ENCODE data around the gene RBM25. TPM values are rescaled to one million over a fixed set of nuclear protein-coding genes. Genes with fewer than 3 reads are reported as not detected.

Gene RBM25
- total and polyA plus RNA-seq, 4 donors, result 8.4 to 26.2 (median 22.2) TPM

GRCh38 chr14:73100334-73100733, 42.0 kb downstream of the RBM25 start:
- H3K36me3 ChIP-seq (ENCODE audit: control insufficient read depth in 4 of 4, insufficient read depth in 3 of 4, low read depth in 1 of 4, low read length in 3 of 4), result peaks cover 1 to 47% (median 40%) of the 10 kb centered on the region in 4 donors
- TF ChIP-seq HNF4G (IDR thresholded peaks at IDR 0.05) (no peak), REST (IDR thresholded peaks at IDR 0.05) (no peak), YY1 (IDR thresholded peaks at IDR 0.05) (no peak), GABPA (IDR thresholded peaks at IDR 0.05 in 1 of 2, conservative IDR thresholded peaks at IDR 0.05 in 1 of 2) (no peak), FOXA1 (IDR thresholded peaks at IDR 0.05) (no peak), HNF4A (conservative IDR thresholded peaks at IDR 0.05) (no peak), ZBTB33 (IDR thresholded peaks at IDR 0.05) (no peak), CTCF (IDR thresholded peaks at IDR 0.05; ENCODE audit: low read depth, low read length, missing input control) (no peak), ATF3 (IDR thresholded peaks at IDR 0.05) (no peak), RXRA (IDR thresholded peaks at IDR 0.05) (no peak), JUND (IDR thresholded peaks at IDR 0.05) (no peak), TAF1 (conservative IDR thresholded peaks at IDR 0.05) (no peak), FOXA2 (IDR thresholded peaks at IDR 0.05) (no peak), EGR1 (IDR thresholded peaks at IDR 0.05; ENCODE audit: low read depth in 2 of 2) (no peak), MAX (IDR thresholded peaks at IDR 0.05) (no peak), RAD21 (IDR thresholded peaks at IDR 0.05) (no peak), NR2F2 (IDR thresholded peaks at IDR 0.05) (no peak), SP1 (IDR thresholded peaks at IDR 0.05) (no peak)
- no peaks in the 10 kb centered on the region for H3K27me3 ChIP-seq (ENCODE audit: control insufficient read depth in 4 of 4, insufficient read depth in 4 of 4, low read length in 3 of 4)
- no peak overlapping the region for H3K9ac ChIP-seq (ENCODE audit: low read depth in 1 of 2, low read length in 2 of 2)
- WGBS, result 96% methylated on average over 4 of the region's 4 CpGs
- H3K4me3 ChIP-seq (ENCODE audit: low read depth in 1 of 3, low read length in 3 of 3), result no peak overlapping the region
- DNase-seq (ENCODE audit: low spot score), result no peak
- no peak overlapping the region for H3K27ac ChIP-seq (ENCODE audit: low read depth in 1 of 2, low read length in 2 of 2)
- peaks cover 0 to 10% (median 6%) of the 10 kb centered on the region in 4 donors for H3K4me1 ChIP-seq (ENCODE audit: control insufficient read depth in 4 of 4, insufficient read depth in 4 of 4, low read length in 3 of 4)
- H3K9me3 ChIP-seq (ENCODE audit: control insufficient read depth in 4 of 4, low read length in 3 of 4), result no peaks in the 10 kb centered on the region
